GM12878 (cell line): ENCODE results near the gene NKX1-2. TPM values are rescaled to one million over a fixed set of nuclear protein-coding genes. Genes with fewer than 3 reads are reported as not detected.

Source experiments
- DPF2 ChIP-seq: fragments of 450-650 bp; IDR thresholded peaks from 2 replicates; pipeline ENCODE4 v1.6.1; 2017; ENCODE audit warnings: mild to moderate bottlenecking
- KAT2A ChIP-seq: conservative IDR thresholded peaks from 2 replicates; pipeline ENCODE4 v1.6.1; 2011; ENCODE audit warnings: low read depth, low read length; ENCODE audit not compliant: control insufficient read depth
- ZNF384 ChIP-seq: IDR thresholded peaks from 2 replicates; pipeline ENCODE4 v1.6.1; 2012; ENCODE audit warnings: low read depth, mild to moderate bottlenecking, low read length, improper control_type of control experiment, borderline replicate concordance
- polyA plus RNA-seq, 11 experiments: library from polyadenylated mRNA; depleted of rRNA in 4 of 11; unstranded in 6 of 11; stranded (reverse) in 5 of 11; fragments of >200 nt; fragmentation: Nextera tagmentation in 4 of 11; fragmentation: Illumina TruSeq in 1 of 11; extraction: Ambion mirVana in 4 of 11; extraction: Trizol in 1 of 11; gene quantifications; 1 replicate in 1 of 11; 2 replicates in 10 of 11; pipeline versions ENCODE4 v1.2.1 to v1.2.3, GENCODE V29; 2011 to 2016; ENCODE audit warnings: inconsistent platforms in 2 of 11, missing spikeins in 2 of 11, low read depth in 1 of 11
- total RNA-seq, 4 experiments: library from RNA; depleted of rRNA in 3 of 4; stranded (reverse); fragments of >200 nt in 3 of 4; fragmentation: Illumina TruSeq in 1 of 4; extraction: Trizol in 1 of 4; gene quantifications; 2 replicates each; pipeline versions ENCODE4 v1.2.1 to v1.2.3, GENCODE V29; 2013 to 2021
- TF ChIP-seq, protein P1 (sequence below): IDR thresholded peaks from 2 replicates; pipeline ENCODE4 v1.6.1; 2012; ENCODE audit warnings: mild to moderate bottlenecking, low read depth, low read length
- TF ChIP-seq, protein P2 (sequence below): fragments of 450-650 bp; IDR thresholded peaks from 2 replicates; pipeline ENCODE4 v1.6.1; 2017; ENCODE audit warnings: antibody characterized with exemption, mild to moderate bottlenecking, moderate library complexity
- TF ChIP-seq, protein P3 (sequence below): fragments of 450-650 bp; IDR thresholded peaks from 2 replicates; pipeline ENCODE4 v1.6.1; 2017; ENCODE audit warnings: mild to moderate bottlenecking

The NKX1-2 gene
- total and polyA plus RNA-seq, 10 of the 15 experiments (the other 5 are each of a cell fraction or from before 2014, with no cell fraction given): not detected

GRCh38 chr10:124433461-124433860, 16.4 kb downstream of the NKX1-2 start (continued):
- TF ChIP-seq, protein P1, sequence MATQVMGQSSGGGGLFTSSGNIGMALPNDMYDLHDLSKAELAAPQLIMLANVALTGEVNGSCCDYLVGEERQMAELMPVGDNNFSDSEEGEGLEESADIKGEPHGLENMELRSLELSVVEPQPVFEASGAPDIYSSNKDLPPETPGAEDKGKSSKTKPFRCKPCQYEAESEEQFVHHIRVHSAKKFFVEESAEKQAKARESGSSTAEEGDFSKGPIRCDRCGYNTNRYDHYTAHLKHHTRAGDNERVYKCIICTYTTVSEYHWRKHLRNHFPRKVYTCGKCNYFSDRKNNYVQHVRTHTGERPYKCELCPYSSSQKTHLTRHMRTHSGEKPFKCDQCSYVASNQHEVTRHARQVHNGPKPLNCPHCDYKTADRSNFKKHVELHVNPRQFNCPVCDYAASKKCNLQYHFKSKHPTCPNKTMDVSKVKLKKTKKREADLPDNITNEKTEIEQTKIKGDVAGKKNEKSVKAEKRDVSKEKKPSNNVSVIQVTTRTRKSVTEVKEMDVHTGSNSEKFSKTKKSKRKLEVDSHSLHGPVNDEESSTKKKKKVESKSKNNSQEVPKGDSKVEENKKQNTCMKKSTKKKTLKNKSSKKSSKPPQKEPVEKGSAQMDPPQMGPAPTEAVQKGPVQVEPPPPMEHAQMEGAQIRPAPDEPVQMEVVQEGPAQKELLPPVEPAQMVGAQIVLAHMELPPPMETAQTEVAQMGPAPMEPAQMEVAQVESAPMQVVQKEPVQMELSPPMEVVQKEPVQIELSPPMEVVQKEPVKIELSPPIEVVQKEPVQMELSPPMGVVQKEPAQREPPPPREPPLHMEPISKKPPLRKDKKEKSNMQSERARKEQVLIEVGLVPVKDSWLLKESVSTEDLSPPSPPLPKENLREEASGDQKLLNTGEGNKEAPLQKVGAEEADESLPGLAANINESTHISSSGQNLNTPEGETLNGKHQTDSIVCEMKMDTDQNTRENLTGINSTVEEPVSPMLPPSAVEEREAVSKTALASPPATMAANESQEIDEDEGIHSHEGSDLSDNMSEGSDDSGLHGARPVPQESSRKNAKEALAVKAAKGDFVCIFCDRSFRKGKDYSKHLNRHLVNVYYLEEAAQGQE: no peak
- TF ChIP-seq ZNF384: no peak
- TF ChIP-seq, protein P2, sequence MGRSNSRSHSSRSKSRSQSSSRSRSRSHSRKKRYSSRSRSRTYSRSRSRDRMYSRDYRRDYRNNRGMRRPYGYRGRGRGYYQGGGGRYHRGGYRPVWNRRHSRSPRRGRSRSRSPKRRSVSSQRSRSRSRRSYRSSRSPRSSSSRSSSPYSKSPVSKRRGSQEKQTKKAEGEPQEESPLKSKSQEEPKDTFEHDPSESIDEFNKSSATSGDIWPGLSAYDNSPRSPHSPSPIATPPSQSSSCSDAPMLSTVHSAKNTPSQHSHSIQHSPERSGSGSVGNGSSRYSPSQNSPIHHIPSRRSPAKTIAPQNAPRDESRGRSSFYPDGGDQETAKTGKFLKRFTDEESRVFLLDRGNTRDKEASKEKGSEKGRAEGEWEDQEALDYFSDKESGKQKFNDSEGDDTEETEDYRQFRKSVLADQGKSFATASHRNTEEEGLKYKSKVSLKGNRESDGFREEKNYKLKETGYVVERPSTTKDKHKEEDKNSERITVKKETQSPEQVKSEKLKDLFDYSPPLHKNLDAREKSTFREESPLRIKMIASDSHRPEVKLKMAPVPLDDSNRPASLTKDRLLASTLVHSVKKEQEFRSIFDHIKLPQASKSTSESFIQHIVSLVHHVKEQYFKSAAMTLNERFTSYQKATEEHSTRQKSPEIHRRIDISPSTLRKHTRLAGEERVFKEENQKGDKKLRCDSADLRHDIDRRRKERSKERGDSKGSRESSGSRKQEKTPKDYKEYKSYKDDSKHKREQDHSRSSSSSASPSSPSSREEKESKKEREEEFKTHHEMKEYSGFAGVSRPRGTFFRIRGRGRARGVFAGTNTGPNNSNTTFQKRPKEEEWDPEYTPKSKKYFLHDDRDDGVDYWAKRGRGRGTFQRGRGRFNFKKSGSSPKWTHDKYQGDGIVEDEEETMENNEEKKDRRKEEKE: no peak
- TF ChIP-seq DPF2: no peak
- no peak for TF ChIP-seq KAT2A
- TF ChIP-seq, protein P3, sequence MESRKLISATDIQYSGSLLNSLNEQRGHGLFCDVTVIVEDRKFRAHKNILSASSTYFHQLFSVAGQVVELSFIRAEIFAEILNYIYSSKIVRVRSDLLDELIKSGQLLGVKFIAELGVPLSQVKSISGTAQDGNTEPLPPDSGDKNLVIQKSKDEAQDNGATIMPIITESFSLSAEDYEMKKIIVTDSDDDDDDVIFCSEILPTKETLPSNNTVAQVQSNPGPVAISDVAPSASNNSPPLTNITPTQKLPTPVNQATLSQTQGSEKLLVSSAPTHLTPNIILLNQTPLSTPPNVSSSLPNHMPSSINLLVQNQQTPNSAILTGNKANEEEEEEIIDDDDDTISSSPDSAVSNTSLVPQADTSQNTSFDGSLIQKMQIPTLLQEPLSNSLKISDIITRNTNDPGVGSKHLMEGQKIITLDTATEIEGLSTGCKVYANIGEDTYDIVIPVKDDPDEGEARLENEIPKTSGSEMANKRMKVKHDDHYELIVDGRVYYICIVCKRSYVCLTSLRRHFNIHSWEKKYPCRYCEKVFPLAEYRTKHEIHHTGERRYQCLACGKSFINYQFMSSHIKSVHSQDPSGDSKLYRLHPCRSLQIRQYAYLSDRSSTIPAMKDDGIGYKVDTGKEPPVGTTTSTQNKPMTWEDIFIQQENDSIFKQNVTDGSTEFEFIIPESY: no peak
